GF-D8 (cell line): ENCODE data around the gene PITPNM3.
"Not testable (repeated sequence)": the region's sequence is repeated elsewhere in the genome, so short reads cannot be mapped to it uniquely, and the experiment has no call there.

Source experiments
- DNase-seq: peaks from one replicate; lab custom pipeline; 2025; lab: John Stamatoyannopoulos, UW

Gene PITPNM3

GRCh38 chr17:6574687-6575595 lies 18.6 kb upstream of the PITPNM3 start:
- DNase-seq: peak; percentile 10

- no peak for DNase-seq
Observed at GRCh38 chr17:6573982-6574686, 17.8 kb upstream of the PITPNM3 start.

- not testable (repeated sequence) for DNase-seq
Observed at GRCh38 chr17:6573495-6573894, 17.1 kb upstream of the PITPNM3 start.

GRCh38 chr17:6572972-6573370 lies 16.6 kb upstream of the PITPNM3 start:
- DNase-seq: no peak

GRCh38 chr17:6571452-6571781 lies 15.1 kb upstream of the PITPNM3 start:
- DNase-seq: no peak

GRCh38 chr17:6570731-6571451 lies 14.5 kb upstream of the PITPNM3 start:
- no peak for DNase-seq

GRCh38 chr17:6569370-6570285 lies 13.3 kb upstream of the PITPNM3 start:
- DNase-seq: no peak

GRCh38 chr17:6568184-6568758 lies 11.9 kb upstream of the PITPNM3 start:
- DNase-seq: no peak

- no peak for DNase-seq
Observed at GRCh38 chr17:6567528-6568183, 11.3 kb upstream of the PITPNM3 start.

GRCh38 chr17:6561446-6561845 lies 5.1 kb upstream of the PITPNM3 start:
- no peak for DNase-seq

- no peak for DNase-seq
Observed at GRCh38 chr17:6560496-6560895, 4.1 kb upstream of the PITPNM3 start.

- no peak for DNase-seq
Observed at GRCh38 chr17:6559753-6560215, 3.4 kb upstream of the PITPNM3 start.

- DNase-seq: no peak
Observed at GRCh38 chr17:6558932-6559752, 2.8 kb upstream of the PITPNM3 start.

GRCh38 chr17:6558276-6558675 lies 1.9 kb upstream of the PITPNM3 start:
- no peak for DNase-seq

GRCh38 chr17:6557040-6557438 lies 684 bp upstream of the PITPNM3 start:
- DNase-seq: no peak

GRCh38 chr17:6555331-6556120 lies 829 bp downstream of the PITPNM3 start:
- no peak for DNase-seq

- no peak for DNase-seq
Observed at GRCh38 chr17:6554871-6555330, 1.5 kb downstream of the PITPNM3 start.

- no peak for DNase-seq
Observed at GRCh38 chr17:6554342-6554741, 2.0 kb downstream of the PITPNM3 start.
